ENCODE measurements around the gene LARP4B.

The LARP4B gene

GRCh38 chr10:759898-760477 is 171.5 kb downstream of the LARP4B start:
- no peak for DNase-seq

All from NCI-H446 treated with DMSO at 0.1 percent for 48 hours (cell line).